ENCODE data around the gene CAB39L.

DNA sequence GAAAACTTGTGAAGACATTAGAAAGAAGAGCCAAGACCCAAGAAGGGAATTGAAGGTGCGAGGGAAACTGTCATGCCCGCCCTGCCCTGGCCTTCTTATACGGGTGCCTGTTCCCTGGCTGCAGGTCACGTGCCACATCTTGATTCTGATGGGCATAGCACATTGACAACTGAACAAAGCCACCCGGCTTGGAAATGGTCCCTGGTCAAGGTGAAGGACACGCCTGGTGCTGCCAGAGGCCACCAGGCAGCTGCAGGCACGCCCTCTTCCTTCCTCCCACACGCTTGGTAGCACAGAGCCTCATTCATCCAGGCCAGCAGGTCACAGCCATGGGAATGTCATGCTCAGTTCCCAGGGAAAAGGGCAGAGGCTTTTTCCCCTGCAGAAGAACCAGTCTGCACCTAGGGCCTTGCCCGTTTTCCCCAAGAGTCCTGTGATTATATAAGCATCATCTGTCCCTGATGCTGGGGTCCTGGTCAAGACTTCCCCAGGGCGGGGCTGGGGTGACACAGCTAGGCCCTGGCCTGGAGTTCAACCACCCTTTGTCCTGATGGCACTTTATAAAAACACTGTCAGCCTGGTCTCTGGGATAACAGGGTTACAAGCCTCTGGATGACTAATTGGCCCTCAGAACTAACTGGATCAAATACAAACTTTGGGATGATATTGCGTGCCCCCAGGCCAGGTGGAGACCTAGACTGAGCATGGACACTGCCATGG, 140.2 kb downstream of the CAB39L start:
- TF ChIP-seq, protein P1, sequence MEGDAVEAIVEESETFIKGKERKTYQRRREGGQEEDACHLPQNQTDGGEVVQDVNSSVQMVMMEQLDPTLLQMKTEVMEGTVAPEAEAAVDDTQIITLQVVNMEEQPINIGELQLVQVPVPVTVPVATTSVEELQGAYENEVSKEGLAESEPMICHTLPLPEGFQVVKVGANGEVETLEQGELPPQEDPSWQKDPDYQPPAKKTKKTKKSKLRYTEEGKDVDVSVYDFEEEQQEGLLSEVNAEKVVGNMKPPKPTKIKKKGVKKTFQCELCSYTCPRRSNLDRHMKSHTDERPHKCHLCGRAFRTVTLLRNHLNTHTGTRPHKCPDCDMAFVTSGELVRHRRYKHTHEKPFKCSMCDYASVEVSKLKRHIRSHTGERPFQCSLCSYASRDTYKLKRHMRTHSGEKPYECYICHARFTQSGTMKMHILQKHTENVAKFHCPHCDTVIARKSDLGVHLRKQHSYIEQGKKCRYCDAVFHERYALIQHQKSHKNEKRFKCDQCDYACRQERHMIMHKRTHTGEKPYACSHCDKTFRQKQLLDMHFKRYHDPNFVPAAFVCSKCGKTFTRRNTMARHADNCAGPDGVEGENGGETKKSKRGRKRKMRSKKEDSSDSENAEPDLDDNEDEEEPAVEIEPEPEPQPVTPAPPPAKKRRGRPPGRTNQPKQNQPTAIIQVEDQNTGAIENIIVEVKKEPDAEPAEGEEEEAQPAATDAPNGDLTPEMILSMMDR (IDR thresholded peaks at IDR 0.05; ENCODE audit: insufficient read depth, low read length, poor library complexity, severe bottlenecking), result no peak
- TF ChIP-seq EZH2phosphoT487 (conservative IDR thresholded peaks at IDR 0.05; ENCODE audit: low read length), result no peak
